Peyer's patch (tissue), 4 donors: ENCODE measurements around the gene TNIK. TPM values are rescaled to one million over a fixed set of nuclear protein-coding genes. Genes with fewer than 3 reads are reported as not detected.
A peak's percentile ranks its signal among the peaks of the same experiment; 100 is the strongest.

ENCODE experiments used
- DNase-seq, 3 donors: peaks; one replicate each; pipeline ENCODE4 v3.0.0-alpha.2; 2017 to 2019
- H3K27ac ChIP-seq, 4 donors: fragments of 200-600 bp; sonication (generic); one replicate each; pipeline ENCODE4 v1.5.1; 2016 to 2019
- H3K27me3 ChIP-seq, 2 donors: fragments of 200-600 bp; sonication (generic); one replicate each; pipeline ENCODE4 v1.5.1; 2019
- H3K36me3 ChIP-seq, 3 donors: fragments of 200-600 bp; sonication (generic); one replicate each; pipeline ENCODE4 v1.5.1; 2016 to 2019
- H3K4me1 ChIP-seq, 4 donors: fragments of 200-600 bp; sonication (generic); one replicate each; pipeline ENCODE4 v1.5.1; 2016 to 2019
- H3K4me3 ChIP-seq, 4 donors: fragments of 200-600 bp; sonication (generic); 1 replicate in 3 of 4; 2 replicates in 1 of 4; pipeline ENCODE4 v1.5.1; 2016 to 2019; ENCODE audit warnings: mild to moderate bottlenecking in 1 of 4
- H3K9me3 ChIP-seq, 4 donors: fragments of 200-600 bp; sonication (generic); one replicate each; pipeline ENCODE4 v1.5.1; 2016 to 2019; ENCODE audit warnings: mild to moderate bottlenecking in 1 of 4
- POLR2A ChIP-seq, 2 donors: fragments of 450-650 bp; IDR thresholded peaks; one replicate each; pipeline ENCODE4 v1.5.1; 2017; ENCODE audit warnings: antibody characterized with exemption in 2 of 2, mild to moderate bottlenecking in 2 of 2, moderate library complexity in 2 of 2
- total RNA-seq, 4 donors: library from RNA; depleted of rRNA; stranded (reverse); fragments of >200 nt; gene quantifications; one replicate each; pipeline ENCODE4 v1.1.0, GENCODE V29; 2016
- TF ChIP-seq, protein P1 (sequence below), 6 experiments: fragments of 450-650 bp in 4 of 6; fragments of 200-600 bp in 2 of 6; sonication (generic) in 1 of 6; IDR thresholded peaks; one replicate each; pipeline ENCODE4 v1.5.1; 2017 to 2019; ENCODE audit warnings: antibody characterized with exemption in 6 of 6, mild to moderate bottlenecking in 3 of 6, moderate library complexity in 1 of 6

The TNIK gene
- total RNA-seq, 4 donors from 2014 or later: 37.1 to 84.8 (median 74.4) TPM

DNA sequence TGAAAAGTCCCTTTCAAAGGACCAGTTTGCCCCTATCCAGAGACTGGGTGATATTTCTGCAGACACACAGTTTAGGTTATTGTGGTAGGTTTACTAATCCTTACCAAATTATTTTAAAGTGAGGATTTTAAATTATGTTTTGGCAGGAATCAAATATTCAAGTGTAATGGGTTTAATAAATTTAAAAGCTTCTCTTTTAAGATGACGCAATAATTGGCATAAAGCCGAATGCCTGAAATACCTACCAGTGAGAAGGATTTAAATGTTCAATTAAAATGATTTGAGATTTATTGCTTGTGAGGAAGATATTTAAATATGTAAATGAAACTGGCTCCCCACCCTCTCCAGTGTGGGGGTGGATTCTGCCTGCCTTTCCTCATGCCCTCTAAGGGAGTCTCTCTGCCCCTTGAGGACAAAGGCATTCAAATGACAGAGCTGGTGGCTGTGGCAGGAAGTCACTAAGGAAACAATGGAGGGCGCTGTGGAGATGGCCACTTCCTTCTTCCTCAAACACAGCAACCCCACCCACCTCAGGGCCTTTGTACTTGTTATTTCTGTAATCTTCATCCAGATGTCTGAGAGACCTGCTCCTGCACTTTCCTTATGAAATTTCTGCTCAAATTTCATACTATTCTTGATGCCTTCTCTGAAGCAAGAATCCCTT is 131.7 kb downstream of the TNIK start:
- TF ChIP-seq POLR2A (IDR thresholded peaks at IDR 0.05): no peak
- TF ChIP-seq, protein P1, sequence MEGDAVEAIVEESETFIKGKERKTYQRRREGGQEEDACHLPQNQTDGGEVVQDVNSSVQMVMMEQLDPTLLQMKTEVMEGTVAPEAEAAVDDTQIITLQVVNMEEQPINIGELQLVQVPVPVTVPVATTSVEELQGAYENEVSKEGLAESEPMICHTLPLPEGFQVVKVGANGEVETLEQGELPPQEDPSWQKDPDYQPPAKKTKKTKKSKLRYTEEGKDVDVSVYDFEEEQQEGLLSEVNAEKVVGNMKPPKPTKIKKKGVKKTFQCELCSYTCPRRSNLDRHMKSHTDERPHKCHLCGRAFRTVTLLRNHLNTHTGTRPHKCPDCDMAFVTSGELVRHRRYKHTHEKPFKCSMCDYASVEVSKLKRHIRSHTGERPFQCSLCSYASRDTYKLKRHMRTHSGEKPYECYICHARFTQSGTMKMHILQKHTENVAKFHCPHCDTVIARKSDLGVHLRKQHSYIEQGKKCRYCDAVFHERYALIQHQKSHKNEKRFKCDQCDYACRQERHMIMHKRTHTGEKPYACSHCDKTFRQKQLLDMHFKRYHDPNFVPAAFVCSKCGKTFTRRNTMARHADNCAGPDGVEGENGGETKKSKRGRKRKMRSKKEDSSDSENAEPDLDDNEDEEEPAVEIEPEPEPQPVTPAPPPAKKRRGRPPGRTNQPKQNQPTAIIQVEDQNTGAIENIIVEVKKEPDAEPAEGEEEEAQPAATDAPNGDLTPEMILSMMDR (IDR thresholded peaks at IDR 0.05): peak in 3 of 6 experiments; percentile 21 to 35 (median 34)
- peak in 2 of 3 donors; percentile 45 to 72 for DNase-seq
- H3K27ac ChIP-seq: no peak overlapping the region

DNA sequence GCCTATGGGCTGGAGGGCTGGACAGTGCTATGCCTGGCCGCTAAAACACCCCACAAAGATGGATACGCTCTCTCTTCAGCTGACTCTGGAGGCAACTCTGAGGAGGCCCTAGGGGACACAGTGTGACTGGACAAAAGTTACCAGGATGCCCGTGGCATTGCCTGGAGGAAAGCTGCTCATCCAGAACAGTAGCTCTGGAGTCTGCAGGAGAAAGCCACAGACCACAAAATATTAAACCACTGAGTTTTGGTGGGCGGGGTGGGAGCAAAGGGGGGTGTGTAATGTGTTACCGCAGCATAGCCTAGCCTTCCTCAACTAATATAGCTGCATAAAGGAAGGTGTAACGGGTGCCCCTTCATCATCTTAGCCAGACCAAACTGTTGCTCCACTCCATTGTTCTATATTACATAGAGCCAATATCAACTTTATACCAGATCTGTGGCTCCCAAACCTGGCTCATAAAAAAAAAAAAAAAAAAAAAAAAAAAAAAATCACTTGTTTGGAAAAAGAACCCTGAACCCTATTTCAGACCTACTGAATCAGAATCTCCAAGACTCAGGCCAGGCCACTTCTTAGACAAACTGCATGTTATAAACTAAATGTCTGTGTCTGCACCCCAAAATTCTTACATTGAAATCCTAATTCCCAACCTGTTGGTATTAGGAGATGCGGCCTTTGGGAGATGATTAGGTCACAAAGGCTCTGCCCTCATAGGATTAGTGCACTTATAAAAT is 132.6 kb downstream of the TNIK start:
- Histone ChIP-seq H3K27me3 (no peaks in the 10 kb centered on the region), H3K4me1 (peaks cover 0 to 15% (median 0%) of the 10 kb centered on the region in 4 donors), H3K36me3 (no peaks in the 10 kb centered on the region), H3K27ac (no peak overlapping the region), H3K9me3 (no peaks in the 10 kb centered on the region), H3K4me3 (no peak overlapping the region)
- no peak for TF ChIP-seq POLR2A (IDR thresholded peaks at IDR 0.05)
- TF ChIP-seq, protein P1 (IDR thresholded peaks at IDR 0.05): no peak
- DNase-seq: no peak

More for the DNA sequence above, 131.7 kb downstream of the TNIK start:
- H3K9me3 ChIP-seq: no peaks in the 10 kb centered on the region
- peaks cover 0 to 15% (median 0%) of the 10 kb centered on the region in 4 donors for H3K4me1 ChIP-seq
- no peak overlapping the region for H3K4me3 ChIP-seq
- H3K36me3 ChIP-seq: no peaks in the 10 kb centered on the region
- H3K27me3 ChIP-seq: no peaks in the 10 kb centered on the region

DNA sequence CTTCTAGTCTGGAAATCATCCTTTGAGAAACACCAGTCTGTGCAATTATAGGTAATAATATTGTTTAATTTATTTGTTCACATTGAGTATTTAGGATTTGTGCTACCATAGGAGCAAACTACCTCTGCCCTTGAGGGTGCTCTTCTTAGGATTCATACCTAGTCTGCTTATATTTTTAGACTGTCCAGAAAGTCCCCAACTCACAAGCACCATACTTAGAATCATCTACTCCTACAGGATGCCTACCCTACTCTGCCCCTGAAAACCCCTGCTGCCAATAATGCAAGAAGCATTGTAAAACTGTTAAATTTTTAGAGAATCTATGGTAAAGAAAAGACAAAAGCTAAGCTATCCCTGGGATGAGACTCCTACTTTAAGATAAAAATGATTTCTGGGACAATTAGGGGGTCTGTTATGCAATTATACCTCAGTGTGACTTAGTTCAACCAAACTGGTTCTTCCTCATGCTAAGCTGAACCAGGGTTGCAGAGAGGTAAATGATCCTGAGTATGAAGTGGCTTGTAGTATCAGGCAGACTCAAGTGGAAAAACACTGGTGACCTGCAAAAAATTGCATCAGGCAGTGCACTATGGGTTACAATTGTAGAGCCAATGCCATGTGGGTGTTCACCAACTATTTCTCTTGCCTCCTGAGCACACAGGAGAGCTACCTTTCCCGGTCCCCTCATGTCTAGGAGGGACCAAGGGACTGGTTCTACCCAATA is 133.3 kb downstream of the TNIK start:
- peaks cover 0 to 15% (median 0%) of the 10 kb centered on the region in 4 donors for H3K4me1 ChIP-seq
- no peak for TF ChIP-seq POLR2A (IDR thresholded peaks at IDR 0.05)
- TF ChIP-seq, protein P1 (IDR thresholded peaks at IDR 0.05): no peak

DNA sequence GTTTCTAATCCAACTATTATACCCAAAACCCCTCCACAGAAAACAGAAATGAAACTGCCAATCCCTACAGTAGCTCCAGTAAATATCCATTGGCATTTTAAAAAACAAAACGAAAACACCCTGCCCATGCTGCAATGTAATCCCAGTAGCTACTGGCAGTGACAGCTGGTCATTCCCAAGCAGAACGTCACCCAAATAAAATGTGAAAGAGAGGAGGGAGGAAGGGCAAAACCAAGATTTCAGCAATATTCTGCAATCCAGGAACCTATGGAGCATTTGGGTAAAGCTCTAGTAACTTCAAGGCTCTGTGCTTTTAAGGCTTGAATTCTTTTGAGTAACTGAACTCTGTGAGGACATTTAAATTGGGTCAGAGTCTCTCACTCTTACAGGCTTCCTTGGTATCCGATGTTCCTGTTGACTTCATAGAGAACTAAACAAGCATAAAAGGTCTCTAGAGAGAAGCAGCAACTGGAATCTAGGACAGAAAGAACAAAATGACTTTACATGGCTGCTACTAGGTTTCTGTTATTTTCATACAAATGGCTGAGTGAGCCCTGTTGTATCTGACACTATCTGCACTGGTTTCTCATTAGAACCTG is 136.2 kb downstream of the TNIK start:
- Histone ChIP-seq H3K9me3 (no peaks in the 10 kb centered on the region), H3K4me3 (no peak overlapping the region), H3K27ac (peak overlapping the region in 1 of 4 donors; percentile 39), H3K4me1 (peaks cover 0 to 10% (median 0%) of the 10 kb centered on the region in 4 donors), H3K27me3 (no peaks in the 10 kb centered on the region), H3K36me3 (no peaks in the 10 kb centered on the region)
- TF ChIP-seq POLR2A (IDR thresholded peaks at IDR 0.05): no peak
- no peak for DNase-seq

More for the DNA sequence above, 133.3 kb downstream of the TNIK start:
- Histone ChIP-seq H3K27ac (no peak overlapping the region), H3K27me3 (no peaks in the 10 kb centered on the region), H3K4me3 (no peak overlapping the region), H3K9me3 (no peaks in the 10 kb centered on the region), H3K36me3 (no peaks in the 10 kb centered on the region)
- no peak for DNase-seq

DNA sequence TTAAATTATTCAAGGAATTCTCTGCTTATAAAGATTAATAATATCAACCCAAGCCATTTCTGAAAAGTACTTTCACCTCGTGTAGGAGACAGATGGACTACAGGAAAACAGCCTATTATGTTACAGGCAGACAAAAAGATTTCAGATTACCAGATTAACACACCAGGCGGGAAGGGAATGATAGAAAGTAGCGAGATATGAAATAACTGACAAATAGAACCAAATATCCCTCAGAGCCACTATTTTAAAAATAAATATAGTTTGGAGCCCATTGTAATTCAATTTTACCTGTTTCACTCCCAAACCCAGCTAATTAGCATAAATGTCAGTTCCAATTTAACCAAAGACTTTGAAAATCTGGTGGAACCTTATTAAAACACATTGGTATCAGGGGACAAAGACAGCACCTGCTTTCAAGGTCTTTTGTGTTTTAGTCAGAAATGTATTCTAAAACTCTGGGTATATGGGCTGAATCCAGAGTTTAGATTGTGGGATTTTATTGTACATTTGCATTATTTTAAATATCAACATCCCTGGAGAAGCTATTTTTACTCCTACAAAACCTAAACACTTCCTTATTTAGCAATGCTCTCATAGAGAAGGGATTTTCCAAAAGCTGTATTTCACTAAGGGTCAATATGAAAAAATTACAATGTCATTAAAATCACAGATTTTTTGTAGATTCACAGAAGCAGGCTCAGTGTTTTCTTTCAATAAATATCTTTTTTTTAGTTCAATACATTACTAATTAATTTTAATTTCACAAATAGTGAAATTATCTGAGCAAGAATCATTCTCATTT is 138.4 kb downstream of the TNIK start:
- Histone ChIP-seq H3K4me3 (no peak overlapping the region), H3K36me3 (no peaks in the 10 kb centered on the region), H3K4me1 (no peaks in the 10 kb centered on the region), H3K9me3 (no peaks in the 10 kb centered on the region), H3K27me3 (no peaks in the 10 kb centered on the region), H3K27ac (no peak overlapping the region)
- no peak for DNase-seq
- no peak for TF ChIP-seq POLR2A (IDR thresholded peaks at IDR 0.05)
- TF ChIP-seq, protein P1 (IDR thresholded peaks at IDR 0.05): no peak
